Endothelial cell of umbilical vein (primary cell): ENCODE data around the gene KIF17. TPM values are rescaled to one million over a fixed set of nuclear protein-coding genes. Genes with fewer than 3 reads are reported as not detected.

ENCODE experiments used
- BruUV-seq: library from RNA; stranded (reverse); fragments of 400-500 nt; replicated peaks from 2 replicates; lab custom pipeline; 2021; lab: Mats Ljungman, UMichigan
- CTCF ChIA-PET: fragments of 300-600, 350-600 bp; sonication (Branson Sonifier 250); formaldehyde crosslinking; loops from one replicate; lab custom pipeline; 2021; ENCODE audit warnings: antibody characterized with exemption, inconsistent platforms; lab: Charles Lee
- POLR2A ChIA-PET: fragments of 300-600, 350-600 bp; sonication (Branson Sonifier 250); formaldehyde crosslinking; loops from one replicate; lab custom pipeline; 2021; ENCODE audit warnings: antibody characterized with exemption, inconsistent platforms; lab: Charles Lee
- DNase-seq: peaks from one replicate; pipeline ENCODE4 v3.0.0-alpha.2; 2011; ENCODE audit warnings: low read depth, low spot score
- FAIRE-seq: peaks from 2 replicates; lab custom pipeline; 2011; peaks lifted over from hg19 to GRCh38; lab: Jason Lieb, UNC
- H2AFZ ChIP-seq: 2 replicates; pipeline ENCODE4 v1.6.0; 2012; ENCODE audit warnings: low read depth, low read length, control low read depth, inconsistent platforms
- H3K27ac ChIP-seq: 2 replicates; pipeline ENCODE4 v1.5.1; 2011; ENCODE audit warnings: low read depth, mild to moderate bottlenecking, control low read depth, low read length, moderate library complexity; ENCODE audit not compliant: insufficient read depth
- H3K27me3 ChIP-seq, 2 experiments: 2 replicates each; pipeline versions ENCODE4 v1.6.0 to v1.6.1; 2011; ENCODE audit warnings: low read length in 2 of 2, mixed read lengths in 1 of 2; ENCODE audit not compliant: control insufficient read depth in 2 of 2, insufficient read depth in 2 of 2
- H3K36me3 ChIP-seq, 2 experiments: 2 replicates in 1 of 2; 3 replicates in 1 of 2; pipeline ENCODE4 v1.5.1; 2011; ENCODE audit warnings: low read length in 2 of 2, mild to moderate bottlenecking in 1 of 2, moderate library complexity in 1 of 2; ENCODE audit not compliant: control insufficient read depth in 2 of 2, insufficient read depth in 2 of 2; ENCODE audit errors: extremely low read depth in 1 of 2
- H3K4me1 ChIP-seq: 3 replicates; pipeline ENCODE4 v1.5.1; 2011; ENCODE audit warnings: mild to moderate bottlenecking, low read length; ENCODE audit not compliant: control insufficient read depth, insufficient read depth; ENCODE audit errors: extremely low read depth
- H3K4me2 ChIP-seq: 2 replicates; pipeline ENCODE4 v1.6.1; 2011; ENCODE audit warnings: low read length, control low read depth, mixed read lengths; ENCODE audit not compliant: insufficient read depth
- H3K4me3 ChIP-seq, 3 experiments: fragments of 200-600 bp in 1 of 3; sonication (generic), shearing (Covaris generic) in 1 of 3; replicated peaks in 1 of 3; 2 replicates each; pipeline ENCODE4 v1.5.1; 2011 to 2016; ENCODE audit warnings: control low read depth in 3 of 3, low read length in 3 of 3, mild to moderate bottlenecking in 2 of 3, inconsistent platforms in 1 of 3, low read depth in 1 of 3, moderate library complexity in 1 of 3; ENCODE audit not compliant: insufficient read depth in 1 of 3
- H3K79me2 ChIP-seq: 2 replicates; pipeline ENCODE4 v1.6.0; 2012; ENCODE audit warnings: low read length, inconsistent platforms; ENCODE audit not compliant: control insufficient read depth, insufficient read depth
- H3K9ac ChIP-seq: replicated peaks from 2 replicates; pipeline ENCODE3; 2011; ENCODE audit warnings: low read length, control low read depth; ENCODE audit not compliant: insufficient read depth; ENCODE audit errors: extremely low read depth
- H3K9me1 ChIP-seq: replicated peaks from 3 replicates; pipeline ENCODE4 v1.6.0; 2011; ENCODE audit warnings: mild to moderate bottlenecking, low read length; ENCODE audit not compliant: control insufficient read depth, insufficient read depth; ENCODE audit errors: extremely low read depth
- H3K9me3 ChIP-seq: replicated peaks from 2 replicates; pipeline ENCODE4 v1.5.1; 2012; ENCODE audit warnings: low read length, inconsistent platforms; ENCODE audit not compliant: control insufficient read depth, insufficient read depth
- H4K20me1 ChIP-seq: replicated peaks from 2 replicates; pipeline ENCODE3; 2011; ENCODE audit warnings: mild to moderate bottlenecking, low read length; ENCODE audit not compliant: control insufficient read depth, insufficient read depth; ENCODE audit errors: extremely low read depth
- CTCF ChIP-seq, 2 donors: IDR thresholded peaks; 1 replicate in 1 of 2; 2 replicates in 1 of 2; pipeline ENCODE4 v1.5.1; 2011; ENCODE audit warnings: low read length in 2 of 2, mild to moderate bottlenecking in 2 of 2, moderate library complexity in 2 of 2, control low read depth in 1 of 2, inconsistent platforms in 1 of 2, low read depth in 1 of 2; ENCODE audit not compliant: insufficient read depth in 1 of 2; ENCODE audit errors: extremely low read depth in 1 of 2
- EZH2 ChIP-seq: IDR thresholded peaks from 2 replicates; pipeline ENCODE4 v1.6.1; 2012; ENCODE audit warnings: borderline replicate concordance, low read depth, mild to moderate bottlenecking, moderate library complexity, low read length, inconsistent platforms; ENCODE audit not compliant: severe bottlenecking
- FOS ChIP-seq: IDR thresholded peaks from 2 replicates; pipeline ENCODE4 v1.6.1; 2011; ENCODE audit warnings: mild to moderate bottlenecking, low read length, moderate library complexity, borderline replicate concordance; ENCODE audit not compliant: insufficient read depth
- GATA2 ChIP-seq: IDR thresholded peaks from 2 replicates; pipeline ENCODE4 v1.7.0; 2011; ENCODE audit warnings: low read depth, mild to moderate bottlenecking, moderate library complexity, mixed read lengths, low read length; ENCODE audit not compliant: insufficient read length, insufficient read depth
- JUN ChIP-seq: IDR thresholded peaks from 2 replicates; pipeline ENCODE4 v1.6.1; 2011; ENCODE audit warnings: borderline replicate concordance, low read depth; ENCODE audit not compliant: insufficient read length, insufficient read depth
- MYC ChIP-seq: IDR thresholded peaks from one replicate; pipeline ENCODE4 v1.6.1; 2011; ENCODE audit warnings: mild to moderate bottlenecking, low read depth, low read length
- POLR2A ChIP-seq: IDR thresholded peaks from 2 replicates; pipeline ENCODE4 v1.6.1; 2012; ENCODE audit warnings: low read depth, mild to moderate bottlenecking, control low read depth, low read length
- POLR2AphosphoS5 ChIP-seq: IDR thresholded peaks from 2 replicates; pipeline ENCODE4 v1.6.1; 2012; ENCODE audit warnings: low read depth, mild to moderate bottlenecking, control low read depth, low read length, moderate library complexity; ENCODE audit not compliant: insufficient read depth
- dilution Hi-C: fragments of 300-500 bp; cut with MboI; formaldehyde crosslinking; loops from one replicate; pipeline ENCODE4 v1.15.0; 2019; ENCODE audit warnings: low sequenced_read_pairs; ENCODE audit not compliant: extremely low pct_ligation_motif_present
- intact Hi-C: fragments of 100-400 bp; cut with micrococcal nuclease; formaldehyde crosslinking; loops from one replicate; pipeline ENCODE4 v1.10.0; 2022
- polyA plus RNA-seq, 4 experiments: library from polyadenylated mRNA; depleted of rRNA in 3 of 4; stranded (reverse) in 3 of 4; unstranded in 1 of 4; fragments of >200 nt; gene quantifications; 2 replicates each; pipeline versions ENCODE4 v1.2.1 to v1.2.3, GENCODE V29; 2011 to 2012; ENCODE audit warnings: missing spikeins in 1 of 4
- total RNA-seq: library from RNA; stranded (reverse); gene quantifications from 2 replicates; pipeline ENCODE4 v1.2.3, GENCODE V29; 2021
- TF ChIP-seq, protein P1 (sequence below): IDR thresholded peaks from 2 replicates; pipeline ENCODE4 v1.6.1; 2011; ENCODE audit not compliant: insufficient read depth, insufficient read length

KIF17 gene
- total and polyA plus RNA-seq, 2 donors (not counting 3 experiments of a cell fraction or from before 2014, with no cell fraction given): 1.1 to 1.5 TPM

DNA sequence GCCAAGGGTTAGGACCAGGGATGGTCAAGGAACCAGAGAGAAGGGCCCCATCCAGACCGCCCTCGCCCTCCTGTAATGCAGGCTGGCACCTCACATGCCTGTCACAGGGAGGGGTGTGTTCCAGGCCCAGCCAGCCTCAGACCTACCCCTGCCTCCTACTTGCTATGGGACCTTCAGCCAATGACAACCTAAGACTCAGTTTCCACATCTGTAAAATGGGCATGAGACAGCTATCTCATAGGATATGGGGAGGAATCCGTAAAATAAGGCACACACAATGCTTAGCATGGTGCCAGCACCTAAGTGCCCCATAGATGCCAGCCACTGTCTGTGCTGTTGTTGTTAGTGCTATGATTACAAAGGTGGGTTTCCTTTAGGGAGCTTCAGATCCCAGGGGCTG, 7.9 kb downstream of the KIF17 start:
- intact Hi-C loops: no loop called here
- Histone ChIP-seq H3K36me3 (no peaks in the 10 kb centered on the region), H3K9me1 (no peaks in the 10 kb centered on the region), H2AFZ (no peak overlapping the region), H3K9ac (no peak overlapping the region), H3K4me3 (no peak overlapping the region), H3K4me1 (no peaks in the 10 kb centered on the region), H3K27me3 (no peaks in the 10 kb centered on the region), H3K27ac (no peak overlapping the region), H3K79me2 (no peaks in the 10 kb centered on the region), H4K20me1 (no peaks in the 10 kb centered on the region), H3K9me3 (no peaks in the 10 kb centered on the region), H3K4me2 (no peak overlapping the region)
- CTCF ChIA-PET: interaction anchor here (1.3 to 1.4 kb wide), 2 partner anchors 11 to 13 kb away, joined by 4 to 5 read pairs; no protein-coding TSS in a partner anchor
- FAIRE-seq: no peak
- TF ChIP-seq CTCF (IDR thresholded peaks at IDR 0.05; ENCODE audit: extremely low read depth in 1 of 2, insufficient read depth in 1 of 2, low read depth in 1 of 2, low read length in 2 of 2) (no peak), GATA2 (no peak), MYC (no peak), POLR2A (no peak), JUN (no peak), POLR2AphosphoS5 (no peak), FOS (no peak), EZH2 (no peak)
- TF ChIP-seq, protein P1, sequence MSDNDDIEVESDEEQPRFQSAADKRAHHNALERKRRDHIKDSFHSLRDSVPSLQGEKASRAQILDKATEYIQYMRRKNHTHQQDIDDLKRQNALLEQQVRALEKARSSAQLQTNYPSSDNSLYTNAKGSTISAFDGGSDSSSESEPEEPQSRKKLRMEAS: no peak
- dilution Hi-C loops: no loop called here
- DNase-seq: no peak
- BruUV-seq: no TSS peak
- POLR2A ChIA-PET: no interaction called here
